AG04449 (cell line): ENCODE data around the gene ZNF445.

ENCODE experiments used
- CTCF ChIA-PET: fragments of 350-600 bp; formaldehyde crosslinking; extraction: SDS; loops from one replicate; lab custom pipeline; 2021; ENCODE audit warnings: antibody characterized with exemption; lab: Yijun Ruan, JAX
- POLR2A ChIA-PET: fragments of 400-600, 350-600 bp; formaldehyde crosslinking; extraction: SDS; loops from one replicate; lab custom pipeline; 2020; ENCODE audit warnings: antibody characterized with exemption, inconsistent platforms; lab: Yijun Ruan, JAX
- DNase-seq: peaks from one replicate; pipeline ENCODE4 v3.0.0-alpha.2; 2010; ENCODE audit warnings: low read depth, low spot score
- H3K4me3 ChIP-seq: 2 replicates; pipeline ENCODE4 v1.5.1; 2011; ENCODE audit warnings: low read depth, mild to moderate bottlenecking, control low read depth, low read length
- TF ChIP-seq, protein P1 (sequence below): IDR thresholded peaks from one replicate; pipeline ENCODE4 v1.5.1; 2011; ENCODE audit warnings: mild to moderate bottlenecking, moderate library complexity, low read length, control low read depth, inconsistent platforms; ENCODE audit not compliant: insufficient read depth; ENCODE audit errors: missing control alignments

The ZNF445 gene

DNA sequence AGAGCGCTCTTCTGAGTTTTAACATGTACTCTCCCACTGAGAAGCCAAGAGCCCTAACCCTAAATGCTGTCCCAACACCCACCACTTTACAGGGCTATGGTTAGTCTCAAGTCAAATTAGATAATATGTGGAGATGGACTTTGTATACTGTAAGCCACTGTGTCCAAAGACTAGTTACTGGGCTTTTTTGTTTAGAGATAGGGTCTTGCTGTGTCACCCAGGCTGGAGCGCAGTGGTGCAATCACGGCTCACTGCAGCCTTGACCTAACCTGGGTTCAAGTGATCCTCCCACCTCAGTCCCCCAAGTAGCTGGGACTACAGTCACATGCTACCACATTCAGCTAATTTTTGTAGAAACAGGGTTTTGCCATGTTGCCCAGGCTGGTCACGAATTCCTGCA is 23.2 kb downstream of the ZNF445 start:
- ChIA-PET CTCF (no interaction called here), POLR2A (no interaction called here)
- no peak overlapping the region for H3K4me3 ChIP-seq
- no peak for DNase-seq
- TF ChIP-seq, protein P1, sequence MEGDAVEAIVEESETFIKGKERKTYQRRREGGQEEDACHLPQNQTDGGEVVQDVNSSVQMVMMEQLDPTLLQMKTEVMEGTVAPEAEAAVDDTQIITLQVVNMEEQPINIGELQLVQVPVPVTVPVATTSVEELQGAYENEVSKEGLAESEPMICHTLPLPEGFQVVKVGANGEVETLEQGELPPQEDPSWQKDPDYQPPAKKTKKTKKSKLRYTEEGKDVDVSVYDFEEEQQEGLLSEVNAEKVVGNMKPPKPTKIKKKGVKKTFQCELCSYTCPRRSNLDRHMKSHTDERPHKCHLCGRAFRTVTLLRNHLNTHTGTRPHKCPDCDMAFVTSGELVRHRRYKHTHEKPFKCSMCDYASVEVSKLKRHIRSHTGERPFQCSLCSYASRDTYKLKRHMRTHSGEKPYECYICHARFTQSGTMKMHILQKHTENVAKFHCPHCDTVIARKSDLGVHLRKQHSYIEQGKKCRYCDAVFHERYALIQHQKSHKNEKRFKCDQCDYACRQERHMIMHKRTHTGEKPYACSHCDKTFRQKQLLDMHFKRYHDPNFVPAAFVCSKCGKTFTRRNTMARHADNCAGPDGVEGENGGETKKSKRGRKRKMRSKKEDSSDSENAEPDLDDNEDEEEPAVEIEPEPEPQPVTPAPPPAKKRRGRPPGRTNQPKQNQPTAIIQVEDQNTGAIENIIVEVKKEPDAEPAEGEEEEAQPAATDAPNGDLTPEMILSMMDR, result no peak

DNA sequence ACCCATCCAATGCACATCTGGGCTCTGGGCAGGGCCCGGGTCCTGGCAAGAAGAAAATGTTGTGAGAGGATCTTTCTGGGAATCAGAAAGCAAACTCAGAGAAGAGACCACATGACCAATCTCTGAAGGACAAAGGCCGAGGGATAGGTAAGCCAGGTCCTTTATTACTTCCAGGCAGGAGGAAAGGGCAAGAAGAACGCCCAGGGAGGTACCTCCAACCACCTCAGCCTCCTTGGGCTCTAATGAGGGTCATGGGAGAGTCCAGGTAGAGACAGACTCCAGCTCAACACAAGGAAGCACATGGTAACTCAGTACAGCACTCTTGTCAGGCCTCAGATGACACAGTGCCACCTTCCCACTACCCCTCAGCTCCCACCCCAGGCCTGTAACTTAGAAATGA is 26.0 kb downstream of the ZNF445 start:
- POLR2A ChIA-PET, result no interaction called here
- TF ChIP-seq, protein P1, result no peak
- CTCF ChIA-PET, result interaction anchor here (0.5 kb wide), 1 partner anchor 165 kb away, joined by 3 read pairs; no protein-coding TSS in a partner anchor
- H3K4me3 ChIP-seq, result no peak overlapping the region
- no peak for DNase-seq

DNA sequence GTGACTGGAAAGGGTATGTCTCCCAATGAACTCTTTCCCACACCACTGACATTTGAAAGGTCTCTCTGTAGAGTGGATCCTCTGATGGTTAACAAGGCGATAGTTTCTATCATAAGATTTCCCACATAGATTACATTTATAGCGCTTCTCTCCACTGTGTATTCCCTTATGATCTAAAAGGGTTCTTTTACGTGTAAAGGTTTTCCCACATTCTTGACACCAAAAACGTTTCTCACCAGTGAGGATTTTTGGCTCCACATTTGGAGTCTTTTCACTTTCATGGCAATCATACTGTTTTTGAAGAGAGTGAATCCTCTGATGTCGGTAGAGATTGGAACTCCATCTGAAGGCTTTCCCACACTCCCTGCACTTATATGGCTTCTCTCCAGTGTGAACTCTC is 30.5 kb downstream of the ZNF445 start:
- TF ChIP-seq, protein P1, result no peak
- no peak overlapping the region for H3K4me3 ChIP-seq
- POLR2A ChIA-PET, result no interaction called here
- no peak for DNase-seq
- CTCF ChIA-PET, result no interaction called here

DNA sequence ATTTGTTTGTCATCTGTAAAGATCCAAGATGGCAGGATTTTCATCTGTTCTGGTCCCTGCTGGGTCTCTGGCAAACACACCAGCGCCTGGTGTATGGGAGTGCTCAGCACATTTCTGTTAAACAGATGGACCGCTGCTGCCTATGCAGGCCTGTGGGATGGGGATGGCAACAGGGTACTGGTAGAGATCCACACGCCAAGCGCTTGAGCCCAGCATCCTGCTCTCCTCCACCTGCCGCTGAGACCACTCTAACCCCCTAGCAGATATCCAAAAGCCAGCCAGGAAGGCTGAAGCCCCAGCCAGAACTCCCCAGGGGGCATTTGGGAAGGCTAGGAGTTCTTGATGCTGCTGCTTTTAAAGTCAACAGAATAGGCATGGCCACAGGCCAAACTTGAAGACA is 31.7 kb downstream of the ZNF445 start:
- CTCF ChIA-PET, result no interaction called here
- no peak overlapping the region for H3K4me3 ChIP-seq
- no peak for DNase-seq
- TF ChIP-seq, protein P1, result no peak
- POLR2A ChIA-PET, result no interaction called here

DNA sequence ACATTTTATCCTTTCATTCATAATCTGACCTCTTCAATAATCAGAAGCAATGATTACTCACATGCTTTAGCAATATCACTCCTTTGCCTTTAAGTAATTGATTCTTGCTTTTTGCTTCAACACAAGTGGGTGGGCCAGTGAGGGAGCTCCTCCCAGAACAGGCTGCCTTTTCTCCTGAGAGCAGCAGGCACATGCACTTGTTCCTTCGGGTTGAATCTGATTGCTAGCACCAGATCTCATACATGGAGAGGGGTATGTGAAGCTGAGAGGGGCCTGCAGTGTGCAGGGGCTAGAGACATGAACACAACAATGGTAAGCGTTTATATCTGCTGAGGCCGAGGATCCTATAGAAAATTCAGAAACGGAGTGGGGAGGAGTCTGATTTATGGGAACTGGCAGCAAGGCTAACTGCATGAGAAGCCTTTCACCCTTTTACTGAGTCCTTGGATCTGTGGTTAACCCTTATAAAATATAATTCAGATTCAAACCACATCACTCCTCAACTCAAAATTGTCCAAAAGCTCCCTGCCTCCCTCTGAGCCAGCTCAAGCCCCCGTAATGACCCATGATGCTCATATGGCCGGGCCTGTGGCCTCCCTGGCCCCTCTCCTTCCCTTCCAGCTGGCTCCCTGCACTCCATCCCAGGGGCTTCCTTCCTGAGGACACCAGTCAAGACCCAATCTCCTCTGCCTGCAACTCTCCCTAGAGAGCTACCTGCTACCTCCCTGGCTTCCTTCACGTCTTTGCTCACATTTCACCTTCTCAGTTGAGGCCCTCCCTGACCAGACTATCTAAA is 32.4 kb downstream of the ZNF445 start:
- no peak overlapping the region for H3K4me3 ChIP-seq
- CTCF ChIA-PET, result no interaction called here
- no peak for DNase-seq
- POLR2A ChIA-PET, result no interaction called here
- TF ChIP-seq, protein P1, result no peak

DNA sequence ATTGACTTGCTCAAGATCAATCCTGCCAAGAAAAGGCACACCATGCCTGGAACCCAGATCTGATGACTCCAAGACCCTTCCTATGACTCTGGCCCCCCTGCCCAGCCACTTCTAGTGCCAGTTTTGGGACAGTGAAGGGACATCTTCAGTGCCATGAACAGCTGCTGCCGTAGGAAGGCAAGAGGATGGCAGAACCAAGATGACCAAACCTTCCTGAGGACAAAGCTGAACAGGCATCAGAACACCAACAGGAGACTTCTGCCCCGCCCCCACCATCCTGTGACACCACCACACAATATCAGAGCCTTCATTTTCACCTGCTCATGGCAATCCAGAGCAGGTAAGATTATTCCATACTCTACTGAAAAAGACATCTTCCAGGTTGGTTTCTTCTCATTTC is 33.0 kb downstream of the ZNF445 start:
- TF ChIP-seq, protein P1, result no peak

More for the DNA sequence above, 33.0 kb downstream of the ZNF445 start:
- ChIA-PET CTCF (no interaction called here), POLR2A (no interaction called here)
- no peak for DNase-seq
- H3K4me3 ChIP-seq, result no peak overlapping the region
